GM12891 (cell line): ENCODE measurements around the gene DENND5B.
A peak's percentile ranks its signal among the peaks of the same experiment; 100 is the strongest.

Source experiments
- DNase-seq: peaks from one replicate; pipeline ENCODE4 v3.0.0; 2011; ENCODE audit warnings: low spot score; ENCODE audit not compliant: insufficient read length
- FAIRE-seq: peaks from 2 replicates; lab custom pipeline; 2011; peaks lifted over from hg19 to GRCh38; lab: Jason Lieb, UNC
- PAX5 ChIP-seq: IDR thresholded peaks from 2 replicates; pipeline ENCODE4 v1.6.1; 2011; ENCODE audit warnings: low read length, moderate library complexity, mild to moderate bottlenecking; ENCODE audit not compliant: insufficient read depth, severe bottlenecking
- POLR2A ChIP-seq: IDR thresholded peaks from 2 replicates; pipeline ENCODE4 v1.6.1; 2011; ENCODE audit warnings: low read depth, low read length, control low read depth
- POLR2AphosphoS5 ChIP-seq: IDR thresholded peaks from 2 replicates; pipeline ENCODE4 v1.6.1; 2011; ENCODE audit warnings: low read depth, low read length, control low read depth
- POU2F2 ChIP-seq: IDR thresholded peaks from 2 replicates; pipeline ENCODE4 v1.6.1; 2011; ENCODE audit warnings: low read depth, mild to moderate bottlenecking, control low read depth, low read length, moderate library complexity
- SPI1 ChIP-seq: IDR thresholded peaks from 2 replicates; pipeline ENCODE4 v1.6.1; 2011; ENCODE audit warnings: low read depth, low read length, control low read depth
- TAF1 ChIP-seq: IDR thresholded peaks from 2 replicates; pipeline ENCODE4 v1.6.1; 2011; ENCODE audit warnings: low read depth, low read length, control low read depth

DENND5B gene

DNA sequence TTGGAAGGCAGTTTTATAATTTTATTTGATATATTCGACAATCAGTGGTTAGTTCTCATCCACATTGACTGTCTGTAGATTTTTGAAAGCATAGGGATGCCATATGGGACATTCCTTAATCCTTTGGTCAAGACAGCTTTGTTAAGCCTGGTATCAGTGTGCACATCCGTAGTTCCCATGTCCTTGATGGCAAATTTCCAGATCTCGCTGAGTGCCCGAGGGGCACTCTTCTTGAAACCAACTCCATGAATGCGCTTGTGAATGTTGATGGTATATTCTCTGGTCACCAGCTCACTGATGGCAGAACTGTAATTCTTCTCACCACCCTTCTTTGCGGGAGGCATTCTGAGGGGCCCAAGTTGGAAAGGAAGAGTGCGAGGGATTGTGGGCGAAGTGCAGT, 6.1 kb upstream of the DENND5B start:
- DNase-seq: no peak
- FAIRE-seq: peak; percentile 16
- TF ChIP-seq POU2F2 (no peak), TAF1 (no peak), POLR2A (no peak), POLR2AphosphoS5 (no peak), PAX5 (no peak), SPI1 (no peak)

DNA sequence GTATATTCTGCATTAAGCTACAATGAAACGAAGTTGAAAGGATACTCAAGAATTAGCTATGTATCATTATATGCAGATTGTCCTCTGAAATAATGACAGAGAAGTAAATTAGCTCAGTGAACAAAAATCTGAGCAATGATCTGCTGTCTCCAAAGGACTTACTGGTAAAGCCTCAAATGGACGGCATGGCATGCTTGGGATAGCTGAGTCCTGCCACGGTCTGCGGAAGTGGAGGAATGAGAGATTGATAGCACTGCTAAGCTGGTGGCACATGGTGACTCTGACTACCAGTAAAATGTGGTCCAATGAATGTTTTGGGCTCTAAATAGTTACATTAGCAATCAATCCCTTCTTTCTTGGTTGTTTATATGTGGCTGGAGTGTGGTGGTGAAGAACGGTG, 3.7 kb upstream of the DENND5B start:
- DNase-seq: no peak
- no peak for FAIRE-seq
- TF ChIP-seq POLR2A (no peak), PAX5 (no peak), POU2F2 (no peak), SPI1 (no peak), TAF1 (no peak)

DNA sequence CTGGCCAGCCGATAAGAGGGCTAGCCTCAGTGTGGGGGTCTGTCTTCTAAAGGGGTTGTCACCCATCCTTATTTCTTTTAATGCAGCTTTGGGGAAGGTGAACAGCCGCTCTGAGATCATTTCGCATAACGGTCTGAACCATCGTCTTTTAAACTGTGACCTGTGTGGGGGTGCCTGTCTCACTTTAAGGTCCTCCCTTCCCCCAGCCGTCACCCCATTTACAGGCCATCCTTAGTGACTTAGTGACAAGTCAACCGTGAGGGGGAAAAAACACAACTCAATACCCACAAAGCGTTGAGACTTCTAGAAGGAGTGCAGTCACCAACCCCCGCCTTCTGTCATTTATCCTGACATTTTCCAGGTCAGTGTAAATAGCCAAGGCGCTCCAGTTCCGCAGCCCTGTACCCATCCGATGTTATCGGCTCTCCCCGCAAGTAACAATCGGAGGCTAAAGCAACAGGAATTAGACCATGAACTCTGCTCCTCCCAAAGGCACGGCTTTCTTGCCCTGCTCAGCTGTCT, 505 bp upstream of the DENND5B start:
- DNase-seq: no peak
- FAIRE-seq: no peak
- TF ChIP-seq SPI1 (no peak), POU2F2 (0 out of 2 replicates have a peak, but pooled peaks have one; percentile 10), POLR2AphosphoS5 (0 out of 2 replicates have a peak, but pooled peaks have one; percentile 27)

DNA sequence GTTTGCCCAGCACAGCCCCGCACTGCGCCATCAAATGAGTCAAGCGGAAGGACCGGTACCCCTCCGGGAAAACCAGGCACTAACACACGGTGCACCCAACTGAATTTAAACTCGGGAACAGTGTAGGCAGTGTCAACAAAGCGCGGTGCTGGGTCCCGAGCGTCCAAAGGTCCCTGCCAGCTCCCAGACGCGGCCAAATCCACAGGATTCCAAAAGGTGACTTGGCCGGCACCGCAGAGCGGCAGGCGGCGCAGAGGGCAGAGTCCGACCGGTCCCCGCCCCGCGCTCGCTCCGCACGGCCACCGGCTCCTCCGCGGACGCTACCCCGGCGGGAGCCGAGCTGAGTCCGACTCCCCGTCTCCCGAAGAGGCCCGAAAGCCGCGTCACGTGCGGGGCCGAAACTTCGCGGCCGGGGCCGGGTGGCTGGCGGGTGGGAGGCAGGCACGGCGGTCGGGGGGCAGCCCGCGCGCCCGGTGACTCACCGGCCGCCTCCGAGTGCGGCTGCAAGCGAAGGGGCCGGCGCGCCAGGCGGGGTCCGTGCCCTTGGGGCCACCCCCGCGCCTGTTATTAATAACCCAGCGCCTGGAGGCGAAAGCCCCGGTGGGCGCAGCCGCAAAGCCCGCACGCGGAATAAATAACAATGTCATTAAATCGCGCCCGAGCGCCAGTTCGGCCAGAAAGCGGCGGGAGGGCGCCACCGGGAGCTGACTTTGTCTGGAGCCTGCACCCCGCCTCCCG, 863 bp downstream of the DENND5B start:
- peak; percentile 78 for FAIRE-seq
- peak; percentile 45 for DNase-seq
- TF ChIP-seq TAF1 (0 out of 2 replicates have a peak, but pooled peaks have one; percentile 1), SPI1 (no peak), POLR2AphosphoS5 (no peak)

DNA sequence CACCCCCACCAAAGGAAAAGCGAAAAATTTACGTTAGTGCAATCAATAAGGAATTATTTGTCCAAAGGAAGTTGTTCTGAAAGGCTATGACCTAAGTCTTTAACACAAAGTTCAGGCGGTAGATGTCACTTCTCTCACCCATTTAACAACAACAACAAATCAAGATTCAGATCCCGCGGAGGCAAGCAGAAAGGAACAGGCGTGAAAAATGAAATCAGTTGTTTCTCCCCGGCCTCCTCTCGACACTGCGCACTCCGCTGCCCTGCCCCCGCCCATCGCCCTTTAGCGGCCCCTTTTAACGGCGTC, 1.4 kb downstream of the DENND5B start:
- DNase-seq (peak; percentile 46), FAIRE-seq (no peak)
- TF ChIP-seq TAF1: 0 out of 2 replicates have a peak, but pooled peaks have one; percentile 34
- TF ChIP-seq POU2F2: no peak
- no peak for TF ChIP-seq POLR2AphosphoS5
- TF ChIP-seq SPI1: no peak
- no peak for TF ChIP-seq POLR2A

DNA sequence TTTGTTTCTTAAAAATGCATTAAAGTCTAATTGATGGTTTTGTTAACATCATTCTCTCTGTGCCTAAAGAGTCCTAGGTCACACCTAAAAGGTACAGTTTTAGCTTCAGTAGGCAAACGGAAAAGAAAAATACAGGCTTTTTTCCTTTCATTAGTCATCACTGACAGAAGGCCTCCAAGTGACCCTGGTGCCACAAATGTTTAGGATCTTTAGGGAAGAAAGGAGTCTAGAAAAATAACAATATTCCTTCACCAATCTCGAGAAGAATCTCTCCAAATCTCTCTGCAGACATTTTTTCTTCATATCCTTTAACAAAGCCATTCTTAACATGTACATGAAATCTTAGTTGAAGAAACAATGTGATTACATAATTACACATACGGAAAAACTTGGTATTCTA, 2.0 kb downstream of the DENND5B start:
- DNase-seq: no peak
- TF ChIP-seq POU2F2 (no peak), POLR2AphosphoS5 (no peak), POLR2A (no peak), SPI1 (no peak), TAF1 (no peak), PAX5 (no peak)
- no peak for FAIRE-seq

DNA sequence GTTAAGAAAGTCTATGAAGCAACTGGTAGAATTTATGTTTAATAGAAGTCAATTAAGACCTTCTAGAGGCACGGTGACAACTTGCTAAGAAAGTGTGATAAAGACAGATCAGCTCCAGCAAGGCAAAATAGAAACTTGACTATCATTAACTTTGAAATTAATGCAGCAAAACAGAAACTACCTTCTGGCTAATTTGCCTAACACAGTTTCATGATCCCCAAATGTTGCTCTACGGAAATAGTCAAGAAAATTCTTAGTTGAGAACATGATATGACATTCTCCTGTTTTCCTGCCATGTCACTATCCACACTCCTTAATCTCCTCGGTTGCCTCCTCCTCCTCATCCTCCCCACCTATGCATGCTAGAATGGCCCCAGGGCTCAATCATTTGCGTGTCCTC, 4.2 kb downstream of the DENND5B start:
- TF ChIP-seq SPI1: no peak
- TF ChIP-seq PAX5: no peak
- TF ChIP-seq TAF1: no peak
- no peak for TF ChIP-seq POLR2AphosphoS5
- TF ChIP-seq POLR2A: no peak
- TF ChIP-seq POU2F2: 0 out of 2 replicates have a peak, but pooled peaks have one; percentile 24
- FAIRE-seq: peak; percentile 54
- DNase-seq: no peak

DNA sequence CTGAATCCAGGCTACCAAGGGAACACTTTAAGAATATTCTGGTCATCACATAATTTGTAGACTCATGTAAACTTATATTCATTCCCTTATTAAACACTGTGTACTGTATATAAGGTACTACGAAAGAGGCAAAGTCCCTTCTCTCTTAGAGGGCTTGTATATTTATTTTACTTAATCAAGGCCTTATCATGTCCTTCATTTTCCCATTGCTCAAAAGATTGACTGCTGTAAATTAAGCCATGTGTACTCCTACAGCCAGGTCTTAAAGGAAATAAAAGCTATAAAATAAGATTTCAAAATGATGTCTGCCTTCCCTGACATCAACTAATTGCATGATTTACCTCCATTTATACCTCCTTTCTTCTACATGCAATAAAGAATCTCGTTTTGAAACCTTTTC, 5.0 kb downstream of the DENND5B start:
- DNase-seq (no peak), FAIRE-seq (no peak)
- TF ChIP-seq SPI1 (no peak), POU2F2 (no peak), PAX5 (no peak), POLR2AphosphoS5 (no peak), POLR2A (no peak), TAF1 (no peak)

DNA sequence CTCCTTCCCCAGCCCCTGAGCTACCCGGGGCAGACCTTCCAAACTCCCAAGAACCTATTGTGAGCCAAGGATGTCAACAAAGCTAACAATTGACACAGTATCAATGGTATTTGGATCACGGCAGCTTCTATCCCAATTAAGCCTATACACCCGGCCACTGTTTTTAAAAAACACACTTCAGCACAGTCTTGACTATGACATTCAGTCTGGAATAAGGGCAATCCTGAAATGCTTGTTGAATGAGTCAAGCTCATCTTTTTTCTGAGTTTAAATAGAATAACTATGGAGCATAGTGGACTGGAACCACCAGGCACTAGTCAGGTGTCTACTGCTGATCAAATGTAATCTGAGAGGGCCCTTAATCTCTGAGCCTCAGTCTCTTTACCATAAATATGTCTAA, 5.7 kb downstream of the DENND5B start:
- no peak for FAIRE-seq
- no peak for DNase-seq
- TF ChIP-seq POLR2AphosphoS5 (no peak), SPI1 (no peak), PAX5 (no peak), POU2F2 (no peak), TAF1 (no peak), POLR2A (no peak)

DNA sequence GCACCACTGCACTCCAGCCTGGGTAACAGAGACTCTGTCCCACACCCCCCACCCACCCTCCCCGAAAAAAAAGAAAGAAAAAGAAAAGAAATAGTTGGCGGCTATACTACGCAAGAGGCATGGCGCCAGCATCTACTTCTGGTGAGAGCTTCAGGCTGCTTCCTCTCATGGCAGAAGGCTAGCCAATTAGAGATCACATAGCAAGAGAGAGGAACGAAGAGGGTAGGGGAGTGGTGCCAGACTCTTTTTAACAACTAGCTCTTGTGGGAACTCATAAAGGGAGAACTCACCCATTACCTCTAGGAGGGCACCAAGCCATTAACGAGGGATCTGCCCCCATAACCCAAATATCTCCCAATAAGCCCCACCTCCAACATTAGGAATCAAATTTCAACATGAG, 6.2 kb downstream of the DENND5B start:
- FAIRE-seq (no peak), DNase-seq (no peak)
- TF ChIP-seq TAF1 (no peak), POLR2A (no peak), POLR2AphosphoS5 (no peak), PAX5 (no peak), SPI1 (no peak), POU2F2 (no peak)
